Keratinocyte (primary cell): ENCODE data around the gene FKBP10.

Experiments
- CTCF ChIP-seq, 3 experiments: IDR thresholded peaks in 1 of 3; conservative IDR thresholded peaks in 1 of 3; optimal IDR thresholded peaks in 1 of 3; 2 replicates in 2 of 3; 3 replicates in 1 of 3; pipeline versions ENCODE3 to v1.5.1; 2011; ENCODE audit warnings: low read length in 3 of 3, mild to moderate bottlenecking in 3 of 3, moderate library complexity in 2 of 3, control low read depth in 1 of 3, inconsistent platforms in 1 of 3; ENCODE audit not compliant: insufficient read depth in 2 of 3; ENCODE audit errors: extremely low read depth in 1 of 3
- EZH2 ChIP-seq: IDR thresholded peaks from one replicate; pipeline ENCODE4 v1.6.1; 2012; ENCODE audit warnings: inconsistent platforms, mild to moderate bottlenecking, low read length, moderate library complexity

- peak; percentile 93 to 99 (median 97) for TF ChIP-seq CTCF (optimal IDR thresholded peaks at IDR 0.05 in 1 of 3, IDR thresholded peaks at IDR 0.05 in 1 of 3, conservative IDR thresholded peaks at IDR 0.05 in 1 of 3; ENCODE audit: extremely low read depth in 1 of 3, insufficient read depth in 2 of 3, low read length in 3 of 3)
- TF ChIP-seq EZH2: no peak
Measured at GRCh38 chr17:41801374-41802271, 11.2 kb upstream of the FKBP10 start.
